SK-N-SH (cell line): ENCODE results near the gene OPCML. TPM values are rescaled to one million over a fixed set of nuclear protein-coding genes. Genes with fewer than 3 reads are reported as not detected.

Experiments used
- CTCF ChIA-PET: fragments of 300-600, 350-600 bp; formaldehyde crosslinking; extraction: SDS; loops from one replicate; lab custom pipeline; 2021; lab: Yijun Ruan, JAX
- POLR2A ChIA-PET: fragments of 350-600 bp; sonication (Branson Sonifier 250); formaldehyde crosslinking; extraction: SDS; loops from one replicate; lab custom pipeline; 2020; ENCODE audit warnings: antibody characterized with exemption, inconsistent platforms; lab: Yijun Ruan, JAX
- DNase-seq: peaks from one replicate; pipeline ENCODE4 v3.0.0; 2012
- H2AFZ ChIP-seq: fragments of 200-600 bp; sonication (generic); 2 replicates; pipeline ENCODE4 v1.8.1; 2016; ENCODE audit warnings: antibody characterized with exemption, mild to moderate bottlenecking, low read depth
- H3F3A ChIP-seq: fragments of 200-600 bp; sonication (generic); replicated peaks from 2 replicates; pipeline ENCODE3; 2016; ENCODE audit warnings: antibody characterized with exemption, mild to moderate bottlenecking; ENCODE audit not compliant: insufficient read depth
- H3K27ac ChIP-seq, 2 experiments: fragments of 200-500 bp in 1 of 2; fragments of 200-600 bp in 1 of 2; sonication (Bioruptor generic) in 1 of 2; sonication (generic), shearing (Covaris generic) in 1 of 2; 2 replicates each; pipeline versions ENCODE4 v1.5.1 to v1.6.1; 2014 to 2016; ENCODE audit warnings: low read depth in 2 of 2, inconsistent platforms in 1 of 2, low read length in 1 of 2, mild to moderate bottlenecking in 1 of 2, mixed read lengths in 1 of 2
- H3K27me3 ChIP-seq: fragments of 200-600 bp; sonication (generic), shearing (Covaris generic); 2 replicates; pipeline ENCODE4 v1.6.1; 2016; ENCODE audit warnings: mixed run types; ENCODE audit not compliant: insufficient read depth
- H3K36me3 ChIP-seq, 2 experiments: fragments of 200-500 bp in 1 of 2; fragments of 200-600 bp in 1 of 2; sonication (Bioruptor generic) in 1 of 2; sonication (generic) in 1 of 2; replicated peaks in 1 of 2; 2 replicates each; pipeline versions ENCODE3 to v1.5.1; 2014 to 2016; ENCODE audit warnings: low read length in 1 of 2, mild to moderate bottlenecking in 1 of 2; ENCODE audit not compliant: insufficient read depth in 2 of 2, control insufficient read depth in 1 of 2
- H3K4me1 ChIP-seq, 2 experiments: fragments of 200-500 bp in 1 of 2; fragments of 200-600 bp in 1 of 2; sonication (Bioruptor generic) in 1 of 2; sonication (generic), shearing (Covaris generic) in 1 of 2; 2 replicates each; pipeline versions ENCODE4 v1.5.1 to v1.6.1; 2014 to 2016; ENCODE audit warnings: low read depth in 1 of 2, low read length in 1 of 2, mixed run types in 1 of 2; ENCODE audit not compliant: insufficient read depth in 2 of 2, control insufficient read depth in 1 of 2
- H3K4me2 ChIP-seq: fragments of 200-600 bp; sonication (generic), shearing (Covaris generic); 2 replicates; pipeline ENCODE4 v1.6.1; 2017; ENCODE audit warnings: mixed run types
- H3K4me3 ChIP-seq, 2 experiments: fragments of 200-500 bp in 1 of 2; fragments of 200-600 bp in 1 of 2; sonication (Bioruptor generic) in 1 of 2; sonication (generic), shearing (Covaris generic) in 1 of 2; 2 replicates each; pipeline versions ENCODE4 v1.5.1 to v1.8.1; 2014 to 2016; ENCODE audit warnings: low read depth in 2 of 2, inconsistent platforms in 1 of 2, low read length in 1 of 2, mild to moderate bottlenecking in 1 of 2, mixed read lengths in 1 of 2, moderate library complexity in 1 of 2
- H3K79me2 ChIP-seq: fragments of 200-600 bp; sonication (generic); 2 replicates; pipeline ENCODE4 v1.8.1; 2017; ENCODE audit warnings: mild to moderate bottlenecking; ENCODE audit not compliant: insufficient read depth
- H3K9ac ChIP-seq: fragments of 200-600 bp; sonication (generic); 2 replicates; pipeline ENCODE4 v1.6.1; 2017; ENCODE audit warnings: mixed run types
- H3K9me2 ChIP-seq: fragments of 200-600 bp; sonication (generic); 2 replicates; pipeline ENCODE4 v1.6.1; 2017; ENCODE audit warnings: mixed run types
- H3K9me3 ChIP-seq: fragments of 200-600 bp; sonication (generic); 2 replicates; pipeline ENCODE4 v1.6.1; 2017; ENCODE audit warnings: mixed run types, mild to moderate bottlenecking, moderate library complexity
- H4K20me1 ChIP-seq: fragments of 200-600 bp; sonication (generic); 2 replicates; pipeline ENCODE4 v1.6.1; 2017; ENCODE audit warnings: mild to moderate bottlenecking, mixed run types; ENCODE audit not compliant: insufficient read depth
- EP300 ChIP-seq, 2 experiments: IDR thresholded peaks; 2 replicates each; pipeline versions ENCODE4 v1.4.0 to v1.6.1; 2012; ENCODE audit warnings: borderline replicate concordance in 1 of 2, low read depth in 1 of 2, low read length in 1 of 2
- EZH2phosphoT487 ChIP-seq: fragments of 200-600 bp; sonication (generic); IDR thresholded peaks from 2 replicates; pipeline ENCODE4 v1.6.1; 2017; ENCODE audit warnings: low read depth, mixed run types, mild to moderate bottlenecking, antibody characterized with exemption, moderate library complexity, borderline replicate concordance
- FOXM1 ChIP-seq: IDR thresholded peaks from 2 replicates; pipeline ENCODE4 v1.4.0; 2012; ENCODE audit warnings: low read depth, mild to moderate bottlenecking
- GATA2 ChIP-seq: sonication (generic); formaldehyde crosslinking; IDR thresholded peaks from 2 replicates; pipeline ENCODE4 v1.5.0; 2020; ENCODE audit warnings: mild to moderate bottlenecking, missing genetic modification reagents
- IRF3 ChIP-seq: fragments of 150-350 bp; IDR thresholded peaks from 2 replicates; pipeline ENCODE4 v1.6.1; 2016; ENCODE audit warnings: mild to moderate bottlenecking, low read depth, low read length
- MXI1 ChIP-seq: IDR thresholded peaks from 2 replicates; pipeline ENCODE4 v1.6.1; 2012; ENCODE audit warnings: mild to moderate bottlenecking, low read depth, low read length, improper control_type of control experiment
- NFIC ChIP-seq: IDR thresholded peaks from 2 replicates; pipeline ENCODE4 v1.4.0; 2012; ENCODE audit warnings: borderline replicate concordance
- POLR2AphosphoS5 ChIP-seq: IDR thresholded peaks from 2 replicates; pipeline ENCODE4 v1.6.1; 2012; ENCODE audit warnings: low read depth, low read length
- SIN3A ChIP-seq: IDR thresholded peaks from 2 replicates; pipeline ENCODE4 v1.6.1; 2012; ENCODE audit warnings: low read depth, mild to moderate bottlenecking, low read length, moderate library complexity, borderline replicate concordance
- TAF1 ChIP-seq: IDR thresholded peaks from 2 replicates; pipeline ENCODE4 v1.6.1; 2012; ENCODE audit warnings: low read depth, mild to moderate bottlenecking, low read length, moderate library complexity, borderline replicate concordance
- TCF12 ChIP-seq: IDR thresholded peaks from 2 replicates; pipeline ENCODE4 v1.4.0; 2012
- TEAD4 ChIP-seq: IDR thresholded peaks from 2 replicates; pipeline ENCODE4 v1.4.0; 2012; ENCODE audit warnings: mild to moderate bottlenecking, borderline replicate concordance; ENCODE audit not compliant: insufficient read depth
- USF1 ChIP-seq: IDR thresholded peaks from 2 replicates; pipeline ENCODE4 v1.4.0; 2012; ENCODE audit warnings: low read depth, borderline replicate concordance
- YY1 ChIP-seq: IDR thresholded peaks from 2 replicates; pipeline ENCODE4 v1.4.0; 2012; ENCODE audit warnings: low read depth, mild to moderate bottlenecking
- ZBTB33 ChIP-seq: IDR thresholded peaks from 2 replicates; pipeline ENCODE4 v1.4.0; 2012; ENCODE audit warnings: low read depth, borderline replicate concordance
- WGBS: methylation state at CpG from one replicate; pipeline ENCODE4 v1.1.6; 2017; ENCODE audit warnings: low lambda C conversion rate; 5-methylcytosine and 5-hydroxymethylcytosine counted together
- polyA plus RNA-seq, 3 experiments: library from polyadenylated mRNA; depleted of rRNA; stranded (reverse); fragments of >200 nt; gene quantifications; 2 replicates each; pipeline ENCODE4 v1.2.3, GENCODE V29; 2012

OPCML gene
- polyA plus RNA-seq, 1 of the 3 experiments (the other 2 are of a cell fraction), result not detected

GRCh38 chr11:132490978-132491377 is 1041.3 kb downstream of the OPCML start:
- no peaks in the 10 kb centered on the region for H3K4me1 ChIP-seq
- 17% methylated on average over 5 of the region's 5 CpGs for WGBS
- no peaks in the 10 kb centered on the region for H3K36me3 ChIP-seq
- DNase-seq, result no peak
- H3K27me3 ChIP-seq, result no peaks in the 10 kb centered on the region
- no peak overlapping the region for H3K27ac ChIP-seq
- no peaks in the 10 kb centered on the region for H4K20me1 ChIP-seq
- no peak for TF ChIP-seq MXI1
- no peak for TF ChIP-seq SIN3A
- no peak for TF ChIP-seq USF1
- POLR2A ChIA-PET, result no interaction called here
- H3K4me2 ChIP-seq, result no peak overlapping the region
- no peaks in the 10 kb centered on the region for H3K9me2 ChIP-seq
- no peak overlapping the region for H3K9ac ChIP-seq
- H2AFZ ChIP-seq, result no peak overlapping the region
- H3F3A ChIP-seq, result no peaks in the 10 kb centered on the region
- no peak overlapping the region for H3K4me3 ChIP-seq
- H3K9me3 ChIP-seq, result no peaks in the 10 kb centered on the region
- H3K79me2 ChIP-seq, result no peaks in the 10 kb centered on the region
- CTCF ChIA-PET, result no interaction called here

GRCh38 chr11:132486060-132486459 is 1046.2 kb downstream of the OPCML start:
- H2AFZ ChIP-seq, result no peak overlapping the region
- H3K36me3 ChIP-seq, result no peaks in the 10 kb centered on the region
- TF ChIP-seq USF1, result no peak
- no peak for TF ChIP-seq FOXM1
- TF ChIP-seq IRF3, result no peak
- no peak for TF ChIP-seq YY1
- no peak for TF ChIP-seq POLR2AphosphoS5
- no peak for TF ChIP-seq TEAD4
- no peak for TF ChIP-seq TAF1
- TF ChIP-seq EZH2phosphoT487, result no peak
- TF ChIP-seq GATA2, result no peak
- no peak for TF ChIP-seq ZBTB33
- TF ChIP-seq NFIC, result no peak
- TF ChIP-seq MXI1, result no peak
- no peak for TF ChIP-seq EP300 (IDR thresholded peaks at IDR 0.05; ENCODE audit: borderline replicate concordance in 1 of 2, low read depth in 1 of 2, low read length in 1 of 2)
- no peak for TF ChIP-seq TCF12
- no peak overlapping the region for H3K4me2 ChIP-seq
- H3K4me1 ChIP-seq, result no peaks in the 10 kb centered on the region
- POLR2A ChIA-PET, result no interaction called here
- H3K9me2 ChIP-seq, result no peaks in the 10 kb centered on the region
- 9% methylated on average over 1 of the region's 1 CpG for WGBS
- no peak overlapping the region for H3K27ac ChIP-seq
- H3K9me3 ChIP-seq, result no peaks in the 10 kb centered on the region
- no peak overlapping the region for H3K4me3 ChIP-seq
- no peaks in the 10 kb centered on the region for H3K79me2 ChIP-seq
- H3K27me3 ChIP-seq, result no peaks in the 10 kb centered on the region
- H3K9ac ChIP-seq, result no peak overlapping the region
- H4K20me1 ChIP-seq, result no peaks in the 10 kb centered on the region
- CTCF ChIA-PET, result no interaction called here
- DNase-seq, result no peak
- H3F3A ChIP-seq, result no peaks in the 10 kb centered on the region
